KOPT-K1 (cell line): ENCODE results near the gene SDF2.

Experiments
- H3K27ac ChIP-seq: fragments of 200-600 bp; sonication (generic); 2 replicates; pipeline ENCODE4 v1.5.1; 2016; ENCODE audit warnings: antibody characterized with exemption, mild to moderate bottlenecking, low read depth, low read length; ENCODE audit not compliant: poor library complexity, severe bottlenecking
- H3K36me3 ChIP-seq: fragments of 200-600 bp; sonication (generic); 2 replicates; pipeline ENCODE4 v1.5.1; 2017; ENCODE audit warnings: antibody characterized with exemption, mild to moderate bottlenecking, low read length, moderate library complexity; ENCODE audit not compliant: insufficient read depth
- H3K9me3 ChIP-seq: fragments of 200-600 bp; sonication (generic); 2 replicates; pipeline ENCODE4 v1.5.1; 2017; ENCODE audit warnings: antibody characterized with exemption, low read length, mild to moderate bottlenecking; ENCODE audit not compliant: insufficient read depth, poor library complexity, severe bottlenecking

The SDF2 gene

GRCh38 chr17:28661635-28662526 lies at the start of gene SDF2, which contains the start of gene SUPT6H:
SDF2 (minus strand) TSS chr17:28661906; CDS start chr17:28661876, 30 bp downstream.
SUPT6H (plus strand) TSS chr17:28662205; CDS start chr17:28673402, 11,197 bp downstream.
- H3K27ac ChIP-seq, result peak within 1 kb of the TSS; percentile 97
- no peaks in the 10 kb centered on the region for H3K9me3 ChIP-seq
- peaks cover 59% of the 10 kb centered on the region for H3K36me3 ChIP-seq

GRCh38 chr17:28710861-28711722 lies 49.4 kb upstream of the SDF2 start:
- Histone ChIP-seq H3K36me3 (peaks cover 5% of the 10 kb centered on the region; the same call in 1 of the 2 replicates), H3K27ac (peak overlapping the region; percentile 87), H3K9me3 (no peaks in the 10 kb centered on the region)

- H3K36me3 ChIP-seq, result peaks cover 43% of the 10 kb centered on the region
- no peaks in the 10 kb centered on the region for H3K9me3 ChIP-seq
- no peak overlapping the region for H3K27ac ChIP-seq
Observed at GRCh38 chr17:28707339-28707720, 45.6 kb upstream of the SDF2 start.

- H3K27ac ChIP-seq, result no peak overlapping the region
- H3K9me3 ChIP-seq, result no peaks in the 10 kb centered on the region
- peaks cover 49% of the 10 kb centered on the region for H3K36me3 ChIP-seq
Observed at GRCh38 chr17:28706471-28707338, 45.0 kb upstream of the SDF2 start.

GRCh38 chr17:28705728-28706334 lies 44.1 kb upstream of the SDF2 start:
- Histone ChIP-seq H3K9me3 (no peaks in the 10 kb centered on the region), H3K27ac (no peak overlapping the region), H3K36me3 (peaks cover 58% of the 10 kb centered on the region)

- peaks cover 65% of the 10 kb centered on the region for H3K36me3 ChIP-seq
Observed at GRCh38 chr17:28705074-28705659, 43.5 kb upstream of the SDF2 start.

GRCh38 chr17:28704219-28704858 lies 42.6 kb upstream of the SDF2 start:
- H3K9me3 ChIP-seq, result no peaks in the 10 kb centered on the region
- peaks cover 73% of the 10 kb centered on the region for H3K36me3 ChIP-seq
- no peak overlapping the region for H3K27ac ChIP-seq

More at GRCh38 chr17:28705074-28705659, 43.5 kb upstream of the SDF2 start:
- Histone ChIP-seq H3K27ac (no peak overlapping the region), H3K9me3 (no peaks in the 10 kb centered on the region)

- H3K27ac ChIP-seq, result no peak overlapping the region
- no peaks in the 10 kb centered on the region for H3K9me3 ChIP-seq
- H3K36me3 ChIP-seq, result peaks cover 79% of the 10 kb centered on the region
Observed at GRCh38 chr17:28703552-28704218, 42.0 kb upstream of the SDF2 start.

GRCh38 chr17:28702752-28703150 lies 41.0 kb upstream of the SDF2 start:
- Histone ChIP-seq H3K27ac (no peak overlapping the region), H3K36me3 (peaks cover 89% of the 10 kb centered on the region), H3K9me3 (no peaks in the 10 kb centered on the region)

- H3K36me3 ChIP-seq, result peaks cover 94% of the 10 kb centered on the region
- no peak overlapping the region for H3K27ac ChIP-seq
- no peaks in the 10 kb centered on the region for H3K9me3 ChIP-seq
Observed at GRCh38 chr17:28702026-28702751, 40.5 kb upstream of the SDF2 start.

- Histone ChIP-seq H3K27ac (no peak overlapping the region), H3K36me3 (peaks cover 100% of the 10 kb centered on the region), H3K9me3 (no peaks in the 10 kb centered on the region)
Observed at GRCh38 chr17:28700830-28701492, 39.3 kb upstream of the SDF2 start.

GRCh38 chr17:28700278-28700677 lies 38.6 kb upstream of the SDF2 start:
- Histone ChIP-seq H3K36me3 (peaks cover 100% of the 10 kb centered on the region), H3K9me3 (no peaks in the 10 kb centered on the region), H3K27ac (no peak overlapping the region)
